ENCODE results near the gene CCT7.

GRCh38 chr2:73203055-73203681 lies 30.9 kb upstream of the CCT7 start:
- TF ChIP-seq CTCF (IDR thresholded peaks at IDR 0.05; ENCODE audit: insufficient read depth, low read length, poor library complexity, severe bottlenecking) (no peak), EZH2phosphoT487 (conservative IDR thresholded peaks at IDR 0.05; ENCODE audit: low read length) (no peak)

Data from SU-DHL-6 (cell line).